Fibroblast of mammary gland (primary cell): ENCODE results near the gene TNNI3K.

ENCODE experiments used
- DNase-seq: peaks from one replicate; pipeline ENCODE4 v3.0.0-alpha.2; 2010; ENCODE audit warnings: low read depth
- H3K4me3 ChIP-seq: 2 replicates; pipeline ENCODE4 v1.5.1; 2011; ENCODE audit warnings: low read depth, mild to moderate bottlenecking, low read length, moderate library complexity; ENCODE audit not compliant: control insufficient read depth
- TF ChIP-seq, protein P1 (sequence below): conservative IDR thresholded peaks from 2 replicates; pipeline ENCODE4 v1.5.1; 2011; ENCODE audit warnings: low read depth, low read length, inconsistent platforms; ENCODE audit not compliant: control insufficient read depth, insufficient read depth

The TNNI3K gene

GRCh38 chr1:74328851-74329250, 93.7 kb downstream of the TNNI3K start:
- DNase-seq = no peak
- no peak overlapping the region for H3K4me3 ChIP-seq
- TF ChIP-seq, protein P1, sequence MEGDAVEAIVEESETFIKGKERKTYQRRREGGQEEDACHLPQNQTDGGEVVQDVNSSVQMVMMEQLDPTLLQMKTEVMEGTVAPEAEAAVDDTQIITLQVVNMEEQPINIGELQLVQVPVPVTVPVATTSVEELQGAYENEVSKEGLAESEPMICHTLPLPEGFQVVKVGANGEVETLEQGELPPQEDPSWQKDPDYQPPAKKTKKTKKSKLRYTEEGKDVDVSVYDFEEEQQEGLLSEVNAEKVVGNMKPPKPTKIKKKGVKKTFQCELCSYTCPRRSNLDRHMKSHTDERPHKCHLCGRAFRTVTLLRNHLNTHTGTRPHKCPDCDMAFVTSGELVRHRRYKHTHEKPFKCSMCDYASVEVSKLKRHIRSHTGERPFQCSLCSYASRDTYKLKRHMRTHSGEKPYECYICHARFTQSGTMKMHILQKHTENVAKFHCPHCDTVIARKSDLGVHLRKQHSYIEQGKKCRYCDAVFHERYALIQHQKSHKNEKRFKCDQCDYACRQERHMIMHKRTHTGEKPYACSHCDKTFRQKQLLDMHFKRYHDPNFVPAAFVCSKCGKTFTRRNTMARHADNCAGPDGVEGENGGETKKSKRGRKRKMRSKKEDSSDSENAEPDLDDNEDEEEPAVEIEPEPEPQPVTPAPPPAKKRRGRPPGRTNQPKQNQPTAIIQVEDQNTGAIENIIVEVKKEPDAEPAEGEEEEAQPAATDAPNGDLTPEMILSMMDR = no peak

DNA sequence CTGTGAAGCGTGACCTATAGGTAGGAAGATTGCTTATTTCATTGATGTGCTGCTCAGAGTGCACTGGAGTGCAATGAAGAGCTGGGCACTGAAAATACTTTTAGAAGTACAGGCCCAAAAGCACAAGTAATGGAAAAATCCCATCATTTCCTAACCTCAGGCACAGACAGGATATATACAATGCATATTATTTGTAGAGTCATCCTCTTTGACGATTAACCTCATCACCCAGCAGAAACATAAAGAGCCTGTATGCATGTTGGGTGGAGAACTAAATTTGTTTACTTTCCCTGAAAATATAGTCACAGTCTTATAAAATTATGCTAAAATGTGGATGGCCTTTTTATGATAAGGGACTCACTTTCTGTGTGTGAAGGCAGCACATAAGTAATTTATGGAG, 98.1 kb downstream of the TNNI3K start:
- H3K4me3 ChIP-seq = no peak overlapping the region
- TF ChIP-seq, protein P1 = no peak
- no peak for DNase-seq

GRCh38 chr1:74334147-74334546, 99.0 kb downstream of the TNNI3K start:
- no peak for DNase-seq
- TF ChIP-seq, protein P1 = no peak
- no peak overlapping the region for H3K4me3 ChIP-seq

- TF ChIP-seq, protein P1 = no peak
- DNase-seq = no peak
- no peak overlapping the region for H3K4me3 ChIP-seq
These were observed 105.5 kb downstream of the TNNI3K start for GRCh38 chr1:74340656-74341055.

- TF ChIP-seq, protein P1 = no peak
- H3K4me3 ChIP-seq = no peak overlapping the region
- no peak for DNase-seq
These were observed 106.6 kb downstream of the TNNI3K start for GRCh38 chr1:74341702-74342339.

GRCh38 chr1:74343216-74343615, 108.0 kb downstream of the TNNI3K start:
- TF ChIP-seq, protein P1 = no peak
- peak; percentile 25 for DNase-seq
- H3K4me3 ChIP-seq = no peak overlapping the region

- TF ChIP-seq, protein P1 = no peak
- H3K4me3 ChIP-seq = no peak overlapping the region
- DNase-seq = no peak
These were observed 109.2 kb downstream of the TNNI3K start for GRCh38 chr1:74344387-74344786.
